HepG2 (cell line): Measurements from ENCODE around the gene RNF208. TPM values are rescaled to one million over a fixed set of nuclear protein-coding genes. Genes with fewer than 3 reads are reported as not detected.

Experiments
- E2F5 ChIP-seq: sonication (generic); formaldehyde crosslinking; conservative IDR thresholded peaks from 2 replicates; pipeline ENCODE4 v1.4.0; 2020; ENCODE audit warnings: missing genetic modification reagents
- ELF1 ChIP-seq: sonication (generic); formaldehyde crosslinking; IDR thresholded peaks from 2 replicates; pipeline ENCODE4 v1.4.0; 2020; ENCODE audit warnings: missing genetic modification reagents
- ERF ChIP-seq: IDR thresholded peaks from 2 replicates; pipeline ENCODE4 v1.6.1; 2018; ENCODE audit warnings: missing biosample characterization, missing genetic modification reagents
- FOXC1 ChIP-seq: sonication (generic); formaldehyde crosslinking; IDR thresholded peaks from 2 replicates; pipeline ENCODE4 v1.8.0; 2022; ENCODE audit warnings: mild to moderate bottlenecking, missing genetic modification reagents, borderline replicate concordance
- FOXO1 ChIP-seq: sonication (generic); formaldehyde crosslinking; IDR thresholded peaks from 2 replicates; pipeline ENCODE4 v1.4.0; 2020; ENCODE audit warnings: missing genetic modification reagents
- HDAC1 ChIP-seq: sonication (generic); formaldehyde crosslinking; IDR thresholded peaks from 2 replicates; pipeline ENCODE4 v1.5.1; 2020; ENCODE audit warnings: mild to moderate bottlenecking, missing genetic modification reagents
- HOXD1 ChIP-seq: sonication (generic); formaldehyde crosslinking; IDR thresholded peaks from 2 replicates; pipeline ENCODE4 v1.5.0; 2020; ENCODE audit warnings: missing genetic modification reagents
- KLF16 ChIP-seq, 2 experiments: sonication (generic) in 1 of 2; formaldehyde crosslinking in 1 of 2; IDR thresholded peaks; 2 replicates each; pipeline versions ENCODE4 v1.6.1 to v1.8.0; 2016 to 2023; ENCODE audit warnings: missing genetic modification reagents in 2 of 2, missing compliant biosample characterization in 1 of 2
- PBX2 ChIP-seq: IDR thresholded peaks from 2 replicates; pipeline ENCODE4 v1.6.1; 2016; ENCODE audit warnings: control low read depth
- PHF21A ChIP-seq: sonication (generic); formaldehyde crosslinking; IDR thresholded peaks from 2 replicates; pipeline ENCODE4 v1.5.0; 2020; ENCODE audit warnings: mild to moderate bottlenecking, missing genetic modification reagents
- POLR2A ChIP-seq, 2 experiments: IDR thresholded peaks; 2 replicates each; pipeline ENCODE4 v1.6.1; 2011; ENCODE audit warnings: low read depth in 2 of 2, low read length in 2 of 2, mild to moderate bottlenecking in 1 of 2, moderate library complexity in 1 of 2; ENCODE audit not compliant: insufficient read depth in 1 of 2
- RBFOX2 ChIP-seq: fragments of 200-400 bp; formaldehyde crosslinking; IDR thresholded peaks from 2 replicates; pipeline ENCODE4 v1.6.1; 2017; ENCODE audit warnings: low read depth, mild to moderate bottlenecking, low read length
- ZBTB1 ChIP-seq: sonication (generic); formaldehyde crosslinking; IDR thresholded peaks from 2 replicates; pipeline ENCODE4 v1.4.0; 2020; ENCODE audit warnings: missing genetic modification reagents, borderline replicate concordance
- ZIK1 ChIP-seq: sonication (generic); formaldehyde crosslinking; IDR thresholded peaks from 2 replicates; pipeline ENCODE4 v1.5.0; 2020; ENCODE audit warnings: mild to moderate bottlenecking, low read depth, missing genetic modification reagents, borderline replicate concordance
- ZNF280B ChIP-seq: sonication (generic); formaldehyde crosslinking; IDR thresholded peaks from 2 replicates; pipeline ENCODE4 v1.5.0; 2020; ENCODE audit warnings: missing genetic modification reagents, mild to moderate bottlenecking, borderline replicate concordance
- ZNF3 ChIP-seq: IDR thresholded peaks from 2 replicates; pipeline ENCODE4 v1.7.0; 2017; ENCODE audit warnings: inconsistent platforms
- ZNF543 ChIP-seq: sonication (generic); formaldehyde crosslinking; IDR thresholded peaks from 2 replicates; pipeline ENCODE4 v1.4.0; 2020; ENCODE audit warnings: mild to moderate bottlenecking, missing genetic modification reagents
- ZNF547 ChIP-seq: sonication (generic); formaldehyde crosslinking; IDR thresholded peaks from 2 replicates; pipeline ENCODE4 v1.5.1; 2020; ENCODE audit warnings: mild to moderate bottlenecking, missing genetic modification reagents
- ZNF570 ChIP-seq: sonication (generic); formaldehyde crosslinking; IDR thresholded peaks from 2 replicates; pipeline ENCODE4 v1.4.0; 2020; ENCODE audit warnings: mild to moderate bottlenecking, missing genetic modification reagents, borderline replicate concordance
- polyA plus RNA-seq, 8 experiments: library from polyadenylated mRNA; depleted of rRNA in 3 of 8; stranded (reverse) in 7 of 8; unstranded in 1 of 8; fragments of >200 nt; fragmentation: Illumina TruSeq in 4 of 8; extraction: Trizol in 4 of 8; gene quantifications; 2 replicates each; pipeline versions ENCODE4 v1.2.1 to v1.2.3, GENCODE V29; 2011 to 2016; ENCODE audit warnings: low read depth in 4 of 8, missing spikeins in 1 of 8, mixed read lengths in 1 of 8; ENCODE audit not compliant: insufficient read depth in 1 of 8
- total RNA-seq, 5 experiments: library from RNA; depleted of rRNA; stranded (reverse); fragments of >200 nt; fragmentation: Illumina TruSeq; extraction: Trizol; gene quantifications; 2 replicates each; pipeline ENCODE4 v1.2.3, GENCODE V29; 2016; ENCODE audit warnings: low read depth in 1 of 5
- TF ChIP-seq, protein P1 (sequence below): sonication (generic); formaldehyde crosslinking; IDR thresholded peaks from 2 replicates; pipeline ENCODE4 v1.9.0; 2021; ENCODE audit warnings: missing genetic modification reagents, borderline replicate concordance
- TF ChIP-seq, protein P2 (sequence below): sonication (generic); formaldehyde crosslinking; IDR thresholded peaks from 2 replicates; pipeline ENCODE4 v1.4.0; 2020; ENCODE audit warnings: low read depth, mild to moderate bottlenecking, missing genetic modification reagents

The RNF208 gene
- total and polyA plus RNA-seq, 2 of the 13 experiments (the other 11 are each of a cell fraction or from before 2014, with no cell fraction given) = 1.6 to 2.1 TPM

DNA sequence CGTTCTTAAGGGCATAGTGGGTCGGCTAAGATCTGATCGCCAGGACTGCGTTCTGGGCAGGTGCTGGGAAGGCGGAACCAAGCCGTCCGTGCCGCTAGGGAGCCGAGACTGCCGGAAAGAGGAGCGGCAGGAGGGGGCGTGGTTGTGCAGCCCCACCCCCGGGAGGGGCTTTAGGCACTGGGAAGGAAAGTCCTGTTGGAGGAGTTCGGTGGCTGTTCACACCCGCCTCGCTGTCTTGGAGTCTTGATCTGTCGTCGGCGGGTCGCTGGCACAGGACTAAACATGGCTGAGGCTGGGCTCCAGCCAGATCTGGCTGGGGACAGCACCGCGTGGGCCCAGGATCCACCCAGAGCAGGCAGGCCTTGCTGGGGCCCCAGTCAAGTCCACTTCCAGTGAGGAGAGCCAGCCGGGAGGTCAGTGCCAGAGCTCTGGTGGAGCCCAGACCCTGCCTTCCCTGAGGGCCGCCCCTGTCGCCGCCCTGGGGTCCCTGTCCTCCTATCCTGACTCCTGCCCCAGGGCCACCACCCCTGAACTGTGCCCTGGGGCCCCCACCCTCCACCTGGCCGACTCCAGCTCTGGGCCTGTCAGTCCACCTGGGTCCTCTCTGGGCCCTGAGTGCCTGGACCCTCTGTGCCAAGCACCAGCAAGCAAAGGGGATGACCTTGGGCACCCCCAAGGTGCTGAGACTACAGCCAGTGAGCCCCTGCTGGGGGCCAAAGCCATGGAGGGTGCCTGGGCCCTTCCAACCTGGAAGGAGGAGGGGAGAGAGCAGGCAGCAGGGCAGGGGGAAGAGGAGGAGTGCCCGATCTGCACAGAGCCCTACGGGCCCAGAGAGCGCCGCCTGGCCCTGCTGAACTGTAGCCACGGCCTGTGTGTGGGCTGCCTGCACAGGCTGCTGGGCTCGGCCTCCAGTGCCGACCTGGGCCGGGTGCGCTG is 4.5 kb downstream of the RNF208 start (continued):
- TF ChIP-seq, protein P1, sequence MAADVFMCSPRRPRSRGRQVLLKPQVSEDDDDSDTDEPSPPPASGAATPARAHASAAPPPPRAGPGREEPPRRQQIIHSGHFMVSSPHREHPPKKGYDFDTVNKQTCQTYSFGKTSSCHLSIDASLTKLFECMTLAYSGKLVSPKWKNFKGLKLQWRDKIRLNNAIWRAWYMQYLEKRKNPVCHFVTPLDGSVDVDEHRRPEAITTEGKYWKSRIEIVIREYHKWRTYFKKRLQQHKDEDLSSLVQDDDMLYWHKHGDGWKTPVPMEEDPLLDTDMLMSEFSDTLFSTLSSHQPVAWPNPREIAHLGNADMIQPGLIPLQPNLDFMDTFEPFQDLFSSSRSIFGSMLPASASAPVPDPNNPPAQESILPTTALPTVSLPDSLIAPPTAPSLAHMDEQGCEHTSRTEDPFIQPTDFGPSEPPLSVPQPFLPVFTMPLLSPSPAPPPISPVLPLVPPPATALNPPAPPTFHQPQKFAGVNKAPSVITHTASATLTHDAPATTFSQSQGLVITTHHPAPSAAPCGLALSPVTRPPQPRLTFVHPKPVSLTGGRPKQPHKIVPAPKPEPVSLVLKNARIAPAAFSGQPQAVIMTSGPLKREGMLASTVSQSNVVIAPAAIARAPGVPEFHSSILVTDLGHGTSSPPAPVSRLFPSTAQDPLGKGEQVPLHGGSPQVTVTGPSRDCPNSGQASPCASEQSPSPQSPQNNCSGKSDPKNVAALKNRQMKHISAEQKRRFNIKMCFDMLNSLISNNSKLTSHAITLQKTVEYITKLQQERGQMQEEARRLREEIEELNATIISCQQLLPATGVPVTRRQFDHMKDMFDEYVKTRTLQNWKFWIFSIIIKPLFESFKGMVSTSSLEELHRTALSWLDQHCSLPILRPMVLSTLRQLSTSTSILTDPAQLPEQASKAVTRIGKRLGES = no peak
- TF ChIP-seq HDAC1 (peak; percentile 12; the same call in 1 of the 2 replicates), ZNF570 (CRISPR knock-in tag) (no peak), PBX2 (CRISPR knock-in tag) (no peak), ZNF547 (CRISPR knock-in tag) (peak; percentile 71), PHF21A (CRISPR knock-in tag) (0 out of 2 replicates have a peak, but pooled peaks have one; percentile 19), FOXC1 (CRISPR knock-in tag) (0 out of 2 replicates have a peak, but pooled peaks have one; percentile 57), KLF16 (CRISPR knock-in tag; IDR thresholded peaks at IDR 0.05) (no peak), HOXD1 (no peak; the same call in 1 of the 2 replicates), ZNF280B (0 out of 2 replicates have a peak, but pooled peaks have one; percentile 13), ZBTB1 (no peak), ZNF3 (CRISPR knock-in tag) (no peak), FOXO1 (0 out of 2 replicates have a peak, but pooled peaks have one; percentile 5), ZIK1 (CRISPR knock-in tag) (peak; percentile 82), E2F5 (no peak), RBFOX2 (peak; percentile 60), ZNF543 (CRISPR knock-in tag) (no peak; the same call in 1 of the 2 replicates), POLR2A (IDR thresholded peaks at IDR 0.05; ENCODE audit: insufficient read depth in 1 of 2, low read depth in 2 of 2, low read length in 2 of 2) (no peak; a peak in 1 of 4 replicates), ERF (peak; percentile 59), ELF1 (CRISPR knock-in tag) (peak; percentile 49)
- TF ChIP-seq, protein P2, sequence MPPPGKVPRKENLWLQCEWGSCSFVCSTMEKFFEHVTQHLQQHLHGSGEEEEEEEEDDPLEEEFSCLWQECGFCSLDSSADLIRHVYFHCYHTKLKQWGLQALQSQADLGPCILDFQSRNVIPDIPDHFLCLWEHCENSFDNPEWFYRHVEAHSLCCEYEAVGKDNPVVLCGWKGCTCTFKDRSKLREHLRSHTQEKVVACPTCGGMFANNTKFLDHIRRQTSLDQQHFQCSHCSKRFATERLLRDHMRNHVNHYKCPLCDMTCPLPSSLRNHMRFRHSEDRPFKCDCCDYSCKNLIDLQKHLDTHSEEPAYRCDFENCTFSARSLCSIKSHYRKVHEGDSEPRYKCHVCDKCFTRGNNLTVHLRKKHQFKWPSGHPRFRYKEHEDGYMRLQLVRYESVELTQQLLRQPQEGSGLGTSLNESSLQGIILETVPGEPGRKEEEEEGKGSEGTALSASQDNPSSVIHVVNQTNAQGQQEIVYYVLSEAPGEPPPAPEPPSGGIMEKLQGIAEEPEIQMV = 0 out of 2 replicates have a peak, but pooled peaks have one; percentile 23
